NCI-H446 treated with DMSO at 0.1 percent for 48 hours (cell line): ENCODE data around the gene FNDC7.
"Not testable (repeated sequence)": the region's sequence is repeated elsewhere in the genome, so short reads cannot be mapped to it uniquely, and the experiment has no call there.

Experiments used
- DNase-seq: peaks from one replicate; lab custom pipeline; 2025; lab: John Stamatoyannopoulos, UW

FNDC7 gene

DNA sequence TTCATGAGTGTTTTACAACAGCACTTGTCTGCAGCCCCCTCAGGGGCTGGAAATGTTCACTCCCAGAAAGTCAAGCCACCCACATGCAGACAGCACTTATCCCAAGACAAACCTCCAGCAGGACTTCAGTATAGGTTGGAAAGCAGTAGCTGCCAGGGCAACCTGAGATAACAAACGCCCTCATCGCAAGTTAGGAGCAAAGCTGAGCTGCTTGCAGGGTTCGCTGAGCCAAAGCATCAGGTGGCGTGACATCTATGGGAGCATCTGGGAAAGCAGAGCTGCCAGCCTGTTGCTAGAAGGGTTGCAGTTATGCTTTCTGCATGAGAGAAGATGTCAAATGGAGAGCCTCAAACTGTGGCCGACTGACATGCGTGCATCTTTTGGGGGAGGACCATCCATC is 29.5 kb downstream of the FNDC7 start:
- DNase-seq = no peak

DNA sequence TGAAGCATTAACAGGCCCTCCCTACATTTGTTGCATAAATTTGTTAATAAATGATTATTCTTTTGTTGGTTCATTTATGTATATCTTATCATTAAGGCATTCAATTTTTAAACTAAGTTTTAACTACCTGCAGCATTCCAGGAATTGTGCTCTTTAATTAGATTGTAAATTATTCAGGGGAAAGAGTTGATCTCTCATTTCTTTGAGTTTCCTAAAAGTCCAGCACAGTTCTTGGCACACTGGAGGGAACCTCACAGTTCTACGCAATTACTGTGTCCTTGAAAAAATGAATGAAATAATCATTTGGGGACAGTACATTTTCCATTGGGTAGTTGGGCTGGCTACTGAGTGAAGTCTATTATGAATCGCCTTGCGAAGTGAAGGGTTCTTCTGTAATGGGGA is 33.3 kb downstream of the FNDC7 start:
- no peak for DNase-seq

DNA sequence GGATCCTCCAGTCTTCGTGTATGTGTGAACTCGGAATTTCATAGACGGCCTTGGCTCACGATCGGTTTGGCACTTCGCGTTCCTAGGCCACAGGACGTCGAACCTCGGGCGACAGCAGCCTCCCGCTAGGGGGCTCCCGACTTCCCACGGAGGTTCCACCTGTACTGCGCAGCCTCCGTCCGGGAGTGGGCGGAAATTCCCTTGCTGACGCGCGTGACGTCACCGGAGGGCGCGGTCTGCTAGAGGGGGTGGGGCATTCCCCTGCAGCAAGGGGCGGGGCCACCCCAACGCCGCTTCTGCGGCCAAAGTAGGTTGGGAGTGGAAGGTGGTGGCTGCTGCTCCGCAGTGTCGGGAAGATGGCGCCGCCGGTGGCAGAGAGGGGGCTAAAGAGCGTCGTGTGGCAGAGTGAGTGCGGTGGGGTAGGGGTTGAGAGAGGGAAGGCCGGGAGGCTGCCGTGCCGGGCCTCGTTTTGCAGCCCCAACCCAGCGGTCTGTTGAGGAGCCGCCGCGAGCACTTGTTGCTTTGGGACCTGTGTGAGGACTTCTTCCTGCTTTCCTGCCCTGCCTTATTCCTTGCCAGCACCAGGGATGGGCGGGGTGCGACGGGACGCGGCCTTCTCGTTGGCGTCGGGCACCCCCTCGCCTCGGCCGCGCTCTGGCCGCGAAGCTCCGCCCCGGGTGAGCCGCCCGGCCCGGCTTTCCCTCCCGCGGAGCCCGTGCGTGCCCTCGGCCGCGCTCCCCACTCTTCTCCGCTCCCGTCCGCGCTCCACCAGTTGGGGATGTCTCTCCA is 33.9 kb downstream of the FNDC7 start, which contains the start of gene STXBP3:
STXBP3 (plus strand) TSS at position 293 of the 789 bp plus-strand sequence; CDS start at position 357, 64 bp downstream.
- DNase-seq = peak; percentile 97

DNA sequence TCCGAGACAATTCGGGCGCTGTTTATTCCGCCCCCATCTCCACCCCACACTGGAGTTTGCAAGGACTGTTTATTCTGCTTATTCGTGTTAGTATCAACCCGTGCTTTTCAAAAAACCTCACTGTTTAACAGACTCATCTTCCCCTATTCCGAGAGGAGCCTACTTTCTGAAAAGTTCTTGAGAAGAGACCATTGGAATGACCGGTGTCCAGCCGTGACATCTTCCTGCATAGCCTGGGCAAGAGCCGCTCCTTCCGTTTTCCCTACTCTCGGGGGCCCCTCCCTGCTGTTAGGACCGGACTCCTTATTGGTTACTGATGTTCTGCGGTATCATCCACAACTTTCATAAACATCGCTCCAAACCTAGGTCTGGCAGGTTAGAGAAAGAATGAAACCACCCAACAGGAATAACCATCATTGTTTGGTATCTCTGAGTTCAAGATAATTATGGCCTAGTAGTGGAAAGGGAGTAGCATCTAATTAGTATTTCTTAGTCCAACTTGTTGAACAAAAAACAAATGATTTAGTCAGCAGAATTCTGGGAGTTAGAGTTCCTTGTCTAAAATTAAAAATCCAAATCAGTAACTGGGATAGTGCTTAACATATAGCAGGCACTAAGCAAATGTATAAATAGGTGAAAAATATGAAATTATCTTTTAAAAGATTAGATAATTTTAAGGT is 34.6 kb downstream of the FNDC7 start:
- DNase-seq = peak; percentile 50

DNA sequence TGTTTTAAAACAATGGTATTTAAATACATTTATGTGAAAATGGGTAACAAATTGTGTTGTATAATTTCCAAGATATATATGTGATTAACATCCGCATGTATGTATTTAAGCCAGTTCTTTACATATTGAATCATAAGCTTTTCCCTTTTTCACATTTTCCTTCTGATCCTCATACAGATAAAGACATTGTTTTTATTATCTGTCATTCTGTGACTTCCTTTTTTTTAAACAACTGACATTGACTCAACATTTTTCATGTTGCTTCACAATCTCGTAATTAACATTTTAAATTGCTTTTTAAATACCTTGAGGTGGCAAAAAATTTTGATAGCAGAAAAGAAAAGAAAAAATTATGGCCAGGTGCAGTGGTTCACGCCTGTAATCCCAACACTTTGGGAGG is 35.2 kb downstream of the FNDC7 start:
- no peak for DNase-seq

DNA sequence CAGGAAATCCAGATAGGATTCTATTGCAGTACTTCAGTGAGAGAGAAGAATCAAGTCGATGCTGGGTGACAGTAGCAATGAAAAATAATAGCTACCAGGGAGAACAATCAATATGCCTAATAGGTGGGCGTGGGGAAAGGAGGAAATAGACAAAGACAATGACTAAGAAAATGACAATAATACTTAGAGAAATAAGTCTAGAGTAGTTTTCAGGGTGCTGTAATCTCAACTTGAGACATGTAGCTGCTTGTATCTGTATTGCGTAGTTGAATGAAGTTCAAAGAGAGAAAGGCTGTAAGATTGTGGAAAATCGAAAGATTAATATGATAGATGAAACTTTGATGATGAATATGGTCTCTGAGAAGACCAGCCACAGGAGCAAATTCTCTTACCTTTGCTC is 36.4 kb downstream of the FNDC7 start:
- DNase-seq = no peak

DNA sequence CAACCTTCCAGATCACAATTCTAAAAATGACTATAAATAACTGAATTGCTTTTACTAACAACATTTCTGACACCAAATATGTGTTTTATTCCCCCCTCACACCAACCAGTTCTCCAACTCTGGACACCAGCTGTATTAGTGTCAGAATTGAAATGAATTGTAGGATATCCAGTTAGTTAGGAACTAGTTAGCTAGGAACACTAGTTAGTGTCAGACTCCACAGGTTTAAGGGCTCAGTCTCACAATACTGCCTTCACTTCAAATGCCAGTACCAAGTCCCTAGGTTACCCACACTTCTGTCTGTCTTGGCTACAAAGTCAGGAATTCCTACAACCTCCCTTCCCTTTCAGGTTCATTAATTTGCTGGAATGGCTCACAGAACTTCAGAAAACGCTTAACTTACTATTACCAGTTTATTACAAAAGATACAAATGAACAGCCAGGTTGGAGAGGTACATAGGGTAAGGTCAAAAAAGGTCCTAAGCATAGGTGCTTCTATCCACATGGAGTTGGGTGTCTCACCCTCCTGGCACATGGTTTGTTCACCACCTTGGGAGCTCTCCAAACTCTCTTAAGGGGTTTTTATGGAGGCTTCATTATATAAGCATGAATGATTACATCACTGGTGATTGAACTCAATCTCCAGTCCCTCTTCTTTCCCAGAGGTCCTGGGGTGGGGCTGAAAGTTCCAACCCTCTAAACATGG is 37.9 kb downstream of the FNDC7 start:
- DNase-seq = peak; percentile 37

DNA sequence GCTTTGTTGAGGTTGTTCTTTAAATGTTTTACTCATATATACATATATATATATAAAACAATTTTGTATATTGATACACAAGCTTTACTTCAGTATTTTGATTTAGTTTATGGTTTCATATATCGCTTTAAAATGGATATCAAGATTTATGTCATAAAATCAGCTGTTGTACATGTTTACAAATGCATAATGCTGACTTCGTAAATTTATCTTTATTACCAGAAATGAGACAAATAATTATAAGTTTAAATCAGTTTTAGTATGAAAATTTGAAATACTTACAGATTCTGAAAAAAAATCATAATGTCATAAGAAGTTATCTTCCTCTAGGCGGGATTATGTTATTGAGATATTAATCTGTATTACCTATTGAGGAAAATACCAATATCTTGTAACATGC is 40.7 kb downstream of the FNDC7 start:
- no peak for DNase-seq

DNA sequence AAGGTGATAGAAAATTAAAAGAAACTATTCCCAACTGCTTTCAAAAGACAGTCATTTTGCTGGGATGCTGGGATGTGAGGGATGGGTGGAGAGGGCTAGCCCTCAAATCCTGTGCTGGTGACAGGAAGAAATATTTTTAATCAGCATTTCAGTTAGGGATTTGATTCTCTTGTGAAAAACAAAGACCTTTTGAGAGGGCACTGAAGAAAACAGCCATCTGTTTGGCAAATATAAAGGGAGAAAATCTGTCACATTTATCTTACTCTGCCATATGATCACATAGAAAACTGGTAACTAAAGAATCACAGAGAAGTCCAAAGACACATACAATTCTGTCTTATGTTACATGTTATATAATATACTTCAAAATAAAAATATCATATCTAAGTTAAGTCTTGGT is 46.1 kb downstream of the FNDC7 start:
- peak; percentile 48 for DNase-seq

DNA sequence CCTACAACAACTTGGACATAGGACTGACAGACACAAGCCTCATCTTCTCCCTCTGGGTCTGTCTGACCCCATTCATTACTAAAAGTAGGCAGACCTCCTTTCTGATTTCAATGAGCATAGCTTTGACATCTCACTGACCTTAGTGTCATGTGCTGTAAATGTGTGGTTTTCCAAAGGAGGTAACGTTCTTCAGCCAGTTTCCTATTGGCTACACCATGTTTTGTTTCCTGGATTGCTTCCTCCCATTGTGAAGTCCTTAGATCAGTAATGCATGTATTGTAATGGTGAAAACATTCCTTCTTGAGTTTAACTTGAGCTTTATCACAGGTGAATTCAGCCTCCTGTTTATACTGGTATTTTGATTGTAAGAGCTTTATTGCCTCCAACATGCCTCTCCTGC is 54.4 kb downstream of the FNDC7 start:
- DNase-seq = no peak

DNA sequence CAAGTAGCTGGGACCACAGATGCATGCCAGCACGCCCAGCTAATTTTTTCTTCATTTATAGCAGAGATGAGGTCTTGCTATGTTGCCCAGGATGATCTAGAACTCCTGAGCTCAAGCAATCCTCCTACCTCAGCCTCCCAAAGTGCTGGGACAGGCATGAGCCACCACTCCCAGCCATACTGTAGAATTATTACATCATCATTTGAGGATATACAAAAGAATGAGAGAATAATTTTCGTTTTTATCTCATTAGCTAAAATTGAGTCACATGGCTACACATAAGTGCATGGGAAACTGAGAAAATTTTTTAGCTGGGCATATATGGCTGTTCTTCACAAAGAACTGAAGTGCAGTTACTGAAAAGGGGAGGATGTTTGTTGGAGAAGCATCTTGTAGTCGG is 55.0 kb downstream of the FNDC7 start:
- DNase-seq = no peak

DNA sequence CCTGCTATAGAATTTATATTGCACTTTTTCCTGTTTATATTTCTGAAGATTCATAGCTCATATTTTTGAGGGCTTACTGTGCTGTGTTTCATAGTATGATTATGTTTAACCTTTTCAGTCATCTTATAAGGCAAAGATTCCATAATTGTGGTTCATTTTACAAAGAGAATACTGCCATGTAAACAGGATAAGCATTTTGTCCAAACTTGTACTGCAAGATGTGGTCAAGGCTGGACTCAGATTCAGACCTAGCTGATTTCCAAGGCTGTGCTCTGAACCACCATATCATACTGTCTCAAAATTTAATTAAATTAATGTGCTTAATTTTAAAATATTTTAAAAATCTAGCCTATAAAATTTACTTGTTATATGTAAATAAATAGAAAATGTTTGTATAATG is 65.1 kb downstream of the FNDC7 start:
- DNase-seq = no peak

DNA sequence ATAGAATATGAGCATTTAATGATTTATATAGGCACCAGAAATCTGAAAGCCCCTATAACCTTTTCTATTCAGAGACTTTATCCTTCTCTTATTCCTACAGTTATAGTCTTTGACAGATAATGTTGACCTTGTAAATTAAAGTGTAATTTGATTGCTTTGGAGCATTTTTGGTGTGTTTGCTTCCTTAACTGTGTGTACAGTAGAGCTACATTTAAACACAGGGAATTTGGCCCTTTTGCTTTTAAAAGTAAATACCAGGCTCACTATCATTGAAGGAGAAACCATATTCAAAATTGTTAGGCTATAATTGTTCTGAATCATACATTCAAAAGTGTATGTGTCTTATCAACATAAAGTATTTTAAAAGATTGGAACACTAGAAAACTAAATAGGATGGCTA is 66.7 kb downstream of the FNDC7 start:
- no peak for DNase-seq

DNA sequence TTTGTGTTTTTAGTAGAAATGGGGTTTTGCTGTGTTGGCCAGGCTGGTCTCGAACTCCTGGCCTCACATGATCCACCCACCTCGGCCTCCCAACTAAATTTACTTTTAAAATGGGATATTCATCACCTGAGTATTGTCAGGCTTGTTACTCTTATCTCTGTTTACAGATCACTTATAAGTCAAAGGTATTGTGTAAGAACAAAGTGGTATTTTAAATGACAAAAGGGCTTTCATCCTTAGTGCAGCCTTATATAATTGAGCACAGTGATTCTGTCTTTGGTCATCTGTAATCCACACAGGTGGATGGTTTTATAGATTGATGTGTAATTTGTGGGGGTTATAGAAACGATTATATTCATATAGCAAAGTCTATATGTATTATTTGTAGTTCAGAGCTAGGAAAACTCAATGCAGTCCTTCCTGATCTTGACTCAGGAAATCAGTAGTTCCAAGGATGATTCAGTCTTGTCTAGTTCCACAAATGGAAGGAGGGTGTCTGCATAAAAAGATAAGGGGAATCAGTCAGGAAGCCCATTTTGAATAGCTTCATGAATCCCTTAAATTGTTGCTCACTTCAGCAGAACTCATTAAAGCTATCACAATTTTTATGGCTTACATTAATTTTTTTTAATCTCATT is 68.3 kb downstream of the FNDC7 start:
- DNase-seq = no peak

DNA sequence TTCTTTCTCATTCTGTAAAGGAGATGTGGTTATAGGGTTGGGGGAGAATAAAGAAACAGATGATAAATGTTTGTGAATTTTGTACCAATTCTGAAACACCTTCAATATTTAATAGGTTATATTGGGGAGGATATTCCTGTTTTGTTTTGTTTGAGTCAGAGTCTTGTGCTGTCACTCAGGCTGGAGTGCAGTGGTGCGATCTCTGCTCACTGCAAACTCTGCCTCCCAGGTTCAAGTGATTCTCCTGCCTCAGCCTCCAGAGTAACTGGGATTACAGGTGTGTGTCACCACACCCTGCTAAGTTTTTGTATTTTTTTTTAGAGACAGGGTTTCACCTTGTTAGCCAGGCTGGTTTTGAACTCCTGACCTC is 68.9 kb downstream of the FNDC7 start:
- DNase-seq = not testable (repeated sequence)

DNA sequence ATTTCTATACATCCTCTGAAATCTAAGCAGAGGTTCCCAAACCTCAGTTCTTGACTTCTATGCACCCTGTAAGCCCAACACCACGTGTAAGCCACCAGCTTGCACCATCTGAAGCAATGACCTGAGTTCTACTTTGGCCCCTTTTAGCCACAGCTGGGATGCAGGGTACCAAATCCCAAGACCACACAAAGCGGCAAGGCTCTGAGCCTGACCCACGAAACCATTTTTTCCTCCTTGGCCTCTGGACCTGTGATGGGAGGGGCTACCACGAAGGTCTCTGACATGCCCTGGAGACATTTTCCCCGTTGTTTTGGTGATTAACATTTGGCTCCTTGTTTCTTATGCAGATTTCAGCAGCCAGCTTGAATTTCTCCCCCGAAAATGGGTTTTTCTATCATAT is 72.6 kb downstream of the FNDC7 start:
- no peak for DNase-seq

DNA sequence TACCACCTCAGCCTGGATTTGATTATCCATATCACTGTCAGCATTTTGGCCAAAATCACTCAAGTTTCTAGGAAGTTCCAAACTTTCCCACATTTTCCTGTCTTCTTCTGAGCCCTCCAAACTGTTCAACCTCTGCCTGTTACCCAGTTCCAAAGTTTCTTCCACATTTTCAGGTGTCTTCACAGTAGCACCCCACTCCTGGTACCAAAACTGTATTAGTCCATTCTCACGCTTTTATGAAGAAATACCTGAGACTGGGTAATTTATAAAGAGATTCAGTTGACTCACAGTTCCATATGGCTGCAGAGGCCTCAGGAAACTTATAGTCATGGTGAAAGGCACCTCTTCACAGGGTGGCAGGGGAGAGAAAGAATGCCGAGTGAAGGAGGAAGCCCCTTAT is 73.2 kb downstream of the FNDC7 start:
- DNase-seq = no peak

DNA sequence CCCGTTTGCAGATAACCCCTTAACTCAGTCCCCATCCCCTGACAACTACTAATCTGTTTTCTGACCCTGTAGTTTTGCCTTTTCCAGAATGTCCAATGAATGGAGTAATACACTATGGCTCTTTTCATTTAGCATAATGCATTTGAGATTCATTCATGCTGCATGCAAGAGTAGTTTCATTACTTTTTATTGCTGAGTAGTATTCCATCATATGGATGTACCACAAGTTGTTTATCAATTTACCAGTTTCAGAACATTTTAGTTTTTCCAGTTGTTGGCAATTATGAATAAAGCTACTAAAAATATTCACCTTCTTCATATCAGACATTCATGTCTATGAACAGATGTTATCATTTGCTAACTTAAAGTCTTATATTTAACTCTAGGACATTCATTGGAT is 79.1 kb downstream of the FNDC7 start:
- no peak for DNase-seq
